HEK293T (cell line): Measurements from ENCODE around the gene IQSEC1.

Experiments used
- CTCF ChIA-PET: fragments of 350-600 bp; formaldehyde crosslinking; extraction: SDS; loops from one replicate; lab custom pipeline; 2021; ENCODE audit warnings: antibody characterized with exemption, inconsistent platforms; lab: Yijun Ruan, JAX
- POLR2A ChIA-PET: fragments of 350-600 bp; formaldehyde crosslinking; extraction: SDS; loops from one replicate; lab custom pipeline; 2020; ENCODE audit warnings: antibody characterized with exemption, inconsistent platforms; lab: Yijun Ruan, JAX
- DNase-seq: peaks from one replicate; pipeline ENCODE4 v3.0.0; 2012; ENCODE audit warnings: mixed read lengths; ENCODE audit errors: extremely low spot score
- ARNT ChIP-seq: fragments of 450-650 bp; IDR thresholded peaks from 2 replicates; pipeline ENCODE4 v1.6.1; 2017; ENCODE audit warnings: mild to moderate bottlenecking
- BHLHE40 ChIP-seq: fragments of 450-650 bp; IDR thresholded peaks from 2 replicates; pipeline ENCODE4 v1.6.1; 2016; ENCODE audit warnings: mild to moderate bottlenecking, moderate library complexity, borderline replicate concordance
- CTBP1 ChIP-seq: fragments of 450-650 bp; IDR thresholded peaks from 2 replicates; pipeline ENCODE4 v1.6.1; 2016; ENCODE audit warnings: borderline replicate concordance
- ELF4 ChIP-seq: fragments of 450-650 bp; IDR thresholded peaks from 2 replicates; pipeline ENCODE4 v1.6.1; 2017; ENCODE audit warnings: antibody characterized with exemption
- FOXA1 ChIP-seq: fragments of 450-650 bp; IDR thresholded peaks from 2 replicates; pipeline ENCODE4 v1.6.1; 2016; ENCODE audit warnings: mild to moderate bottlenecking
- FOXK2 ChIP-seq: fragments of 450-650 bp; IDR thresholded peaks from 2 replicates; pipeline ENCODE4 v1.6.1; 2016; ENCODE audit warnings: mild to moderate bottlenecking
- FOXM1 ChIP-seq: fragments of 450-650 bp; IDR thresholded peaks from 2 replicates; pipeline ENCODE4 v1.6.1; 2017; ENCODE audit warnings: mild to moderate bottlenecking, borderline replicate concordance
- HDGF ChIP-seq: fragments of 450-650 bp; IDR thresholded peaks from 2 replicates; pipeline ENCODE4 v1.6.1; 2017; ENCODE audit warnings: antibody characterized with exemption, borderline replicate concordance
- L3MBTL2 ChIP-seq: fragments of 450-650 bp; conservative IDR thresholded peaks from 2 replicates; pipeline ENCODE4 v1.6.1; 2016; ENCODE audit warnings: mild to moderate bottlenecking
- LEF1 ChIP-seq: fragments of 450-650 bp; IDR thresholded peaks from 2 replicates; pipeline ENCODE4 v1.6.1; 2017; ENCODE audit warnings: mild to moderate bottlenecking, borderline replicate concordance
- NFRKB ChIP-seq: fragments of 450-650 bp; IDR thresholded peaks from 2 replicates; pipeline ENCODE4 v1.6.1; 2016; ENCODE audit warnings: mild to moderate bottlenecking, moderate library complexity
- SP1 ChIP-seq: fragments of 450-650 bp; IDR thresholded peaks from 2 replicates; pipeline ENCODE4 v1.6.1; 2017
- SUZ12 ChIP-seq: fragments of 450-650 bp; IDR thresholded peaks from 2 replicates; pipeline ENCODE4 v1.6.1; 2016; ENCODE audit warnings: mild to moderate bottlenecking
- TARDBP ChIP-seq: fragments of 450-650 bp; IDR thresholded peaks from 2 replicates; pipeline ENCODE4 v1.6.1; 2016
- ZNF384 ChIP-seq: fragments of 450-650 bp; IDR thresholded peaks from 2 replicates; pipeline ENCODE4 v1.6.1; 2016
- TF ChIP-seq, protein P1 (sequence below): fragments of 450-650 bp; IDR thresholded peaks from 2 replicates; pipeline ENCODE4 v1.6.1; 2016

The IQSEC1 gene

DNA sequence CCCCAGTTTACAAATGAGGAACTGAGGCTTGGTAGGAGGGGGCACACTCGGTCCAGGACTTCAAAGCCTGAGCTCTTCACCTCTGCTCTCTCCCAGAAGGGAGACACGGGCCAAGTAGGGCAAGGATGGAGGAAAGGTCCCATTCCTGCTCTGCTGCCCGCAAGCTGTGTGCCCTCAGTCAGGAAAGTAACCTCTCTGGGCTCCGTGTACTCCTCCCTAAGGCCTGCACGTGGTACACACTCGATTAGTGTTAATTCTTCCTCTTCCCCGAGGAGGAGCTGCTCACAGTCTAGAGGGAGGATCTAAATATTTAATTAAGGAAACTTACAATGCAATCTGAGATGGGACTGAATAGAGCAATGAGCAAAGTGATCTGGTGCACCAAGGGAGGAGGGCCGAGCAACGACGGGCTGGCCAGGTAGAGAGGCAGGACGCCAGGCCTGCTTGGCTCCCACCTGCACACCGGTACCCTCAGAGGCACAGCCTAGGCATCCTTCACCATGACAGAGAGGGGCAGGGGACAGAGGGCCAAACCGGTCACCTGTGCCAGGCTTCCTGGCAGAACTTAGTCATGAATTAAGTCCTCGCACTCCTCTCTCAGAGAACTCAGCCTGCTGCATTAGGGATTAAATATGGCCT, 47.2 kb upstream of the IQSEC1 start:
- POLR2A ChIA-PET = no interaction called here
- CTCF ChIA-PET = no interaction called here
- no peak for DNase-seq
- TF ChIP-seq ZNF384 (no peak), SP1 (no peak), HDGF (no peak), L3MBTL2 (no peak), NFRKB (no peak), FOXK2 (no peak), FOXM1 (no peak), ELF4 (no peak), CTBP1 (no peak), ARNT (no peak), SUZ12 (no peak), TARDBP (no peak), BHLHE40 (no peak), LEF1 (no peak), FOXA1 (no peak)
- TF ChIP-seq, protein P1, sequence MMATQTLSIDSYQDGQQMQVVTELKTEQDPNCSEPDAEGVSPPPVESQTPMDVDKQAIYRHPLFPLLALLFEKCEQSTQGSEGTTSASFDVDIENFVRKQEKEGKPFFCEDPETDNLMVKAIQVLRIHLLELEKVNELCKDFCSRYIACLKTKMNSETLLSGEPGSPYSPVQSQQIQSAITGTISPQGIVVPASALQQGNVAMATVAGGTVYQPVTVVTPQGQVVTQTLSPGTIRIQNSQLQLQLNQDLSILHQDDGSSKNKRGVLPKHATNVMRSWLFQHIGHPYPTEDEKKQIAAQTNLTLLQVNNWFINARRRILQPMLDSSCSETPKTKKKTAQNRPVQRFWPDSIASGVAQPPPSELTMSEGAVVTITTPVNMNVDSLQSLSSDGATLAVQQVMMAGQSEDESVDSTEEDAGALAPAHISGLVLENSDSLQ = no peak

DNA sequence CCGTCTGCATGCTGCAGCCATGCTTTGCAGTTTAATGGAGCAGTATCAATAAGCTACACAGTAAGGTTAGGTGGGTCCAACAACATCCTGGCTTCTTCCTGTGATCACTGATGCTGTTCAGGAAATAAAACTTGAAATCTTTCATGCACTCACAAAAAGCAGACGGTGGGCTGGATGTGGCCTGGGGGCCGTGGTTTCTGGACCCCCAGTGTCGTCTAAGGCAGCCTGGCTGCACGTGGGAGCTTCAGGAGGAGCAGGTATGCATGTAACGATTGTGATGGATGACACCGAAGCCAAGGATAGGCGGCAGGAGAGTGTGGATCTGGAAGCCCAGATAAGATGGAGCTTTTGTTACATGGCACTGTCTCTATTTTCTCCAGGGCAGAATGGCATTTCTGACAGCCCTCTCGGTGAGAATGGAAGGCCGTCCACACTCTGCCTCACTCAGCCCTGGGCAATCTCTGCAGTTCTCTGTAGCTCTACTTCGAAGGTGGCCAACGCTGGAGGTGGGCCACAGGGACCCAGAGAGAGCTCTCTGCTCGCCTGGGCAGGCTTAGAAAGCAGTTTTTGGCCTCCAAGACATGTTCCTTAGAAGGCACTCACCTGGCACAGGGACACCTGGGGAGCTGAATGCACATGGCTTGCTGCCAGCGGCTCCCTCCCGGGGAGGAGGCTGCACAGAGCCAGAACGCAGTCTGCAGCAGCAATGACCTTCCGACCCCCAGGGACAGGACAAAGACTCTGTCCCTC, 46.4 kb upstream of the IQSEC1 start:
- POLR2A ChIA-PET = no interaction called here
- TF ChIP-seq FOXA1 (no peak), SP1 (no peak), BHLHE40 (no peak), FOXK2 (no peak), ARNT (no peak), NFRKB (no peak), CTBP1 (no peak), TARDBP (no peak), ZNF384 (no peak), HDGF (no peak), FOXM1 (no peak), L3MBTL2 (no peak)
- TF ChIP-seq, protein P1 = no peak
- CTCF ChIA-PET = no interaction called here
- DNase-seq = no peak

DNA sequence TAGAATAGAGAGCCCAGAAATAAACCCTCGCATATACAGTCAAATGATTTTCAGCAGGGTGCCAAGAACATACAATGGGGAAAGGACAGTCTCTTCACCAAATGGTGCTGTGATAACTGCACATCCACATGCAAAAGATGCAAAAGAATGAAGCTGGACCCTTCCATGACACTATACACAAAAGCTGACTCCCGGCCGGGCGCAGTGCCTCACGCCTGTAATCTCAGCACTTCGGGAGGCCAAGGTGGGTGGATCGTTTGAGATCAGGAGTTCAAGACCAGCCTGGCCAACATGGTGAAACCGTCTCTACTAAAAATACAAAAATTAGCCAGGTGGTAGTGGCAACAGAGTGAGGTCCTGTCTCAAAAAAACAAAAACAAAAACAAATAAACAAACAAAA, 43.2 kb upstream of the IQSEC1 start:
- ChIA-PET POLR2A (no interaction called here), CTCF (interaction anchor here (0.7 kb wide), 1 partner anchor 132 kb away, joined by 3 read pairs; no protein-coding TSS in a partner anchor)
- TF ChIP-seq HDGF = no peak
- TF ChIP-seq L3MBTL2 = no peak
- no peak for TF ChIP-seq ELF4
- TF ChIP-seq SP1 = no peak
- TF ChIP-seq CTBP1 = no peak
- TF ChIP-seq, protein P1 = no peak
- no peak for TF ChIP-seq ZNF384
- no peak for TF ChIP-seq FOXA1
- TF ChIP-seq NFRKB = no peak
- no peak for TF ChIP-seq TARDBP
- TF ChIP-seq LEF1 = no peak
- TF ChIP-seq FOXM1 = no peak
- no peak for TF ChIP-seq ARNT
- TF ChIP-seq BHLHE40 = no peak
- DNase-seq = no peak

DNA sequence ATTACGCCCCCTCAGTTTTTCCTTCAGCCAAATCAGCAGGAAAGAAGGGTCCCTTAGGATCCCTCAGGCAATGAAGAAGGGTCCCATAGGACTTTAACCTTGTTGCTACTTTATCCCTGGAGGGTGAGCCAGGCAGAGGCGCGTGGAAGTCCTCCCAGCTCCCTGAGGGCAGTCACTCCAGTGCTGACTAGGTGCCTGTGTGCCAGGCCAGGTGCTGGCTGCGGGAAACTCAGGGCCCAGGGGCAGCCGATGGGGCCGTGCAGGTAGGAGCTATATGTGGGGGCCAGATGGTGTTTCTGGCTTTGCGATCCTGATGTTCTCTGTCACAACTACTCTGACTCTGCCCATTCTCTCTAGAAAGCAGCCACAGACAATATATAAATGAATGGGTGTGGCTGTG, 42.8 kb upstream of the IQSEC1 start:
- no peak for TF ChIP-seq HDGF
- no peak for TF ChIP-seq SUZ12
- TF ChIP-seq CTBP1 = no peak
- no peak for TF ChIP-seq ZNF384
- TF ChIP-seq FOXM1 = no peak
- no peak for TF ChIP-seq TARDBP
- no peak for TF ChIP-seq SP1
- TF ChIP-seq BHLHE40 = no peak
- no peak for TF ChIP-seq FOXK2
- no peak for TF ChIP-seq L3MBTL2
- no peak for TF ChIP-seq ARNT
- POLR2A ChIA-PET = no interaction called here
- CTCF ChIA-PET = no interaction called here
- no peak for DNase-seq

DNA sequence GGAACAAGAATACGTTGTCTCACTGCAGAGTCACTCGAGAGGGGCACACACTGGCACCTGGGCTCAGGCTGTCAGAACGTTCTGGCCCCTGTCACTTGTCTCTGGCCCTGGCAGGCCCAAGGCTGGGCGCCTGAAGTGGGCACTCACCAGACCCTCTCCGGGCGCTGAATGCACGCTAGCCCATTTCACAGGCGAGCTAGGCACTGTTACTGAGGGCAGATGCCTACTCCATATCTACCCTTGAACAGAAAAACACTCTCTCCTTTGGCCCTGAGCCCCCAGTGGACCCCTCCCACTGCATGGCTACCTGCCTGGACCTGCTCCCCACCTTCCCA, 42.3 kb upstream of the IQSEC1 start:
- ChIA-PET CTCF (no interaction called here), POLR2A (no interaction called here)
- DNase-seq = no peak
- no peak for TF ChIP-seq SUZ12
- no peak for TF ChIP-seq SP1
- no peak for TF ChIP-seq CTBP1
- TF ChIP-seq, protein P1 = no peak
- TF ChIP-seq ARNT = no peak
- no peak for TF ChIP-seq FOXA1
- no peak for TF ChIP-seq TARDBP
- TF ChIP-seq L3MBTL2 = no peak
- TF ChIP-seq BHLHE40 = no peak
- TF ChIP-seq FOXK2 = no peak
- TF ChIP-seq HDGF = no peak
- no peak for TF ChIP-seq ELF4
- no peak for TF ChIP-seq LEF1
- TF ChIP-seq NFRKB = no peak
- TF ChIP-seq FOXM1 = no peak
- no peak for TF ChIP-seq ZNF384
